ENCODE data around the gene FAM209B. TPM values are rescaled to one million over a fixed set of nuclear protein-coding genes. Genes with fewer than 3 reads are reported as not detected.

The FAM209B gene
- polyA plus RNA-seq, 3 donors, result 0.66 to 1.6 (median 0.84) TPM

DNA sequence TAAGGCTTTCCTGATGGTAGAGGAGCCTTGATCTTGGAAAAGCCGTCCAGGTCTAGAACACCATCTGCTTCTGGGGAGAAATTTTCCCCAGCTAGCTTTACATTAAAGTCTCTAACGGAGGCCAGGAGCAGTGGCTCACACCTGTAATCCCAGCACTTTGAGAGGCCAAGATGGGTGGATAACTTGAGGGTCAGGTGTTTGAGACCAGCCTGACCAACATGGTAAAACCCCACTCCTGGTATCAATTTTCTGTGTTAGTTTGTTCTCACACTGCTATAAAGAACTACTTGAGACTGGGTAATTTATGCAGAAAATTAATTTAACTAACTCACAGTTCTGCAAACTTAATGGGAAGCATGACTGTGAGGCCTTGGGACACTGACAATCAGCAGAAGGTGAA lies 37.8 kb downstream of the FAM209B start:
- no peaks in the 10 kb centered on the region for H3K9me3 ChIP-seq (replicated peaks in 1 of 2; ENCODE audit: control insufficient read depth in 1 of 2, insufficient read depth in 1 of 2, low read length in 2 of 2)
- H3K9ac ChIP-seq (ENCODE audit: insufficient read depth, low read length, poor library complexity, severe bottlenecking), result no peak overlapping the region
- H2AFZ ChIP-seq (ENCODE audit: insufficient read depth, low read depth, low read length, poor library complexity, severe bottlenecking), result no peak overlapping the region
- no peaks in the 10 kb centered on the region for H3K36me3 ChIP-seq (replicated peaks in 1 of 2; ENCODE audit: control insufficient read depth in 1 of 2, insufficient read depth in 2 of 2, low read length in 2 of 2)
- Mint-ChIP-seq H3K4me1 (no peaks in the 10 kb centered on the region), H3K27ac (no peak overlapping the region), H3K4me3 (no peak overlapping the region), H3K36me3 (no peaks in the 10 kb centered on the region), H3K9me3 (peaks cover 0 to 5% (median 2%) of the 10 kb centered on the region in 7 donors), H3K27me3 (ENCODE audit: low read depth in 3 of 3) (peaks cover 4 to 10% (median 5%) of the 10 kb centered on the region in 3 donors)
- no peaks in the 10 kb centered on the region for H3K27me3 ChIP-seq (ENCODE audit: control insufficient read depth in 2 of 2, insufficient read depth in 2 of 2, low read length in 2 of 2)
- no peaks in the 10 kb centered on the region for H3K79me2 ChIP-seq (ENCODE audit: insufficient read depth, low read length)
- H3K4me3 ChIP-seq (replicated peaks in 1 of 3; ENCODE audit: low read depth in 2 of 3, low read length in 3 of 3), result no peak overlapping the region
- intact Hi-C loops (cut with micrococcal nuclease), result no loop called here
- H3K4me1 ChIP-seq (ENCODE audit: control insufficient read depth in 1 of 2, insufficient read depth in 2 of 2, low read length in 2 of 2), result no peaks in the 10 kb centered on the region
- no peak overlapping the region for H3K27ac ChIP-seq (ENCODE audit: low read depth in 1 of 2, low read length in 2 of 2)
- DNase-seq, result no peak
- H4K20me1 ChIP-seq (ENCODE audit: insufficient read depth, low read length), result no peaks in the 10 kb centered on the region
- H3K4me2 ChIP-seq (replicated peaks; ENCODE audit: extremely low read depth, low read length, poor library complexity, severe bottlenecking), result no peak overlapping the region
- WGBS (ENCODE audit: insufficient coverage), result no CpG with 5 or more reads among the region's 2 CpGs
- TF ChIP-seq, protein P1, sequence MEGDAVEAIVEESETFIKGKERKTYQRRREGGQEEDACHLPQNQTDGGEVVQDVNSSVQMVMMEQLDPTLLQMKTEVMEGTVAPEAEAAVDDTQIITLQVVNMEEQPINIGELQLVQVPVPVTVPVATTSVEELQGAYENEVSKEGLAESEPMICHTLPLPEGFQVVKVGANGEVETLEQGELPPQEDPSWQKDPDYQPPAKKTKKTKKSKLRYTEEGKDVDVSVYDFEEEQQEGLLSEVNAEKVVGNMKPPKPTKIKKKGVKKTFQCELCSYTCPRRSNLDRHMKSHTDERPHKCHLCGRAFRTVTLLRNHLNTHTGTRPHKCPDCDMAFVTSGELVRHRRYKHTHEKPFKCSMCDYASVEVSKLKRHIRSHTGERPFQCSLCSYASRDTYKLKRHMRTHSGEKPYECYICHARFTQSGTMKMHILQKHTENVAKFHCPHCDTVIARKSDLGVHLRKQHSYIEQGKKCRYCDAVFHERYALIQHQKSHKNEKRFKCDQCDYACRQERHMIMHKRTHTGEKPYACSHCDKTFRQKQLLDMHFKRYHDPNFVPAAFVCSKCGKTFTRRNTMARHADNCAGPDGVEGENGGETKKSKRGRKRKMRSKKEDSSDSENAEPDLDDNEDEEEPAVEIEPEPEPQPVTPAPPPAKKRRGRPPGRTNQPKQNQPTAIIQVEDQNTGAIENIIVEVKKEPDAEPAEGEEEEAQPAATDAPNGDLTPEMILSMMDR (IDR thresholded peaks at IDR 0.05), result no peak

DNA sequence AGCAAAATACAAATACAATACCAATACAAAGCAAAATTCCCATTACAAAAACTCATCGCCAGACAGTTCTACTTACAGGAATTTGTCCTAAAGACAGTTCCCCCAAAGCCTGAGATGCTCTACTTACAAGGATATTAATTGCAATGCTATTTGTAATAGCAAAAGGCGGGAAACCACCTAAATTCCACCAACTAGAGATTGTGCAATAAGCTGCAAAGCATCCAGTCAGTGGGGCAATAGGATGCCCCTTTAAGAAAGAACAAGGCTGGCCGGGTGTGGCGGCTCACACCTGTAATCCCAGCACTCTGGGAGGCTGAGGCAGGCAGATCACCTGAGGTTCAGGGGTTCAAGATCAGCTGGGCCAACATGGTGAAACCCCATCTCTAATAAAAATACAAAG lies 39.1 kb downstream of the FAM209B start:
- Mint-ChIP-seq H3K9me3 (peaks cover 0 to 5% (median 2%) of the 10 kb centered on the region in 7 donors), H3K4me1 (no peaks in the 10 kb centered on the region), H3K4me3 (no peak overlapping the region), H3K36me3 (no peaks in the 10 kb centered on the region), H3K27ac (no peak overlapping the region), H3K27me3 (ENCODE audit: low read depth in 3 of 3) (peaks cover 5 to 12% (median 5%) of the 10 kb centered on the region in 3 donors)
- no peak overlapping the region for H3K4me3 ChIP-seq (replicated peaks in 1 of 3; ENCODE audit: low read depth in 2 of 3, low read length in 3 of 3)
- no peaks in the 10 kb centered on the region for H4K20me1 ChIP-seq (ENCODE audit: insufficient read depth, low read length)
- no peak overlapping the region for H3K27ac ChIP-seq (ENCODE audit: low read depth in 1 of 2, low read length in 2 of 2)
- no peaks in the 10 kb centered on the region for H3K4me1 ChIP-seq (ENCODE audit: control insufficient read depth in 1 of 2, insufficient read depth in 2 of 2, low read length in 2 of 2)
- no peaks in the 10 kb centered on the region for H3K79me2 ChIP-seq (ENCODE audit: insufficient read depth, low read length)
- no peaks in the 10 kb centered on the region for H3K36me3 ChIP-seq (replicated peaks in 1 of 2; ENCODE audit: control insufficient read depth in 1 of 2, insufficient read depth in 2 of 2, low read length in 2 of 2)
- H3K9ac ChIP-seq (ENCODE audit: insufficient read depth, low read length, poor library complexity, severe bottlenecking), result no peak overlapping the region
- no peak overlapping the region for H3K4me2 ChIP-seq (replicated peaks; ENCODE audit: extremely low read depth, low read length, poor library complexity, severe bottlenecking)
- no peaks in the 10 kb centered on the region for H3K27me3 ChIP-seq (ENCODE audit: control insufficient read depth in 2 of 2, insufficient read depth in 2 of 2, low read length in 2 of 2)
- no peak for DNase-seq
- no peaks in the 10 kb centered on the region for H3K9me3 ChIP-seq (replicated peaks in 1 of 2; ENCODE audit: control insufficient read depth in 1 of 2, insufficient read depth in 1 of 2, low read length in 2 of 2)
- intact Hi-C loops (cut with micrococcal nuclease), result no loop called here
- WGBS (ENCODE audit: insufficient coverage), result 72% methylated on average over 2 of the region's 4 CpGs
- H2AFZ ChIP-seq (ENCODE audit: insufficient read depth, low read depth, low read length, poor library complexity, severe bottlenecking), result no peak overlapping the region
- TF ChIP-seq, protein P1 (IDR thresholded peaks at IDR 0.05), result no peak

Measured in CD14-positive monocyte (primary cell).